ENCODE measurements around the gene IQSEC3. TPM values are rescaled to one million over a fixed set of nuclear protein-coding genes. Genes with fewer than 3 reads are reported as not detected.

The IQSEC3 gene
- total RNA-seq, 4 donors from 2014 or later: 0.65 to 10.5 (median 0.76) TPM

DNA sequence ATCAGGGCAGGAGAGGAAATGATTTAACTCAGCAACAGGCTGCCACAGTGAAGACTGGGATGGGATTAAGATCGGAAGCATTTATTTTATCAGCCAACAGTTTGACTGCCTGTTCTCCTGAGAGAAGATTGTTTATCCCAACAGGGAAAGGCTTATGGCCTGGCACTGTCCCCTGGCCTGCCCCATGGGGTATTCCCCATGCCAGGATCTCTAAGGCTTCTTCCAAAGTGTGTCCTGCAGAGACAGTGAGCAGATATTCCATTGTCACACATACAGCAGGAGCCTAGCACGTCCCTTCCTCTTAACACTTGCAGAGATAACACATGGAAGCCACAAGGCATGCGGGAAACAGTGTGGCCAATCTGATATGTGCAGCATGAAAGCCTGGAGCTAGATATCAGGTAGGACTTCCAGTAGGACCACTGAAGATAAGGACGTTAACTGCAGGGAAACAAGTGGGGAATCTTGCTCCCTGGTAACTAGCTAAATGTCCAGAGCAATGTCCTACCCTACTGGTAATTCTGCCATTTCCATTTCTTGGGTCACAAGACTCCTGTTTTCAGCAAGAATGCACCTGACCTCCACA, 48.2 kb downstream of the IQSEC3 start:
- TF ChIP-seq, protein P1, sequence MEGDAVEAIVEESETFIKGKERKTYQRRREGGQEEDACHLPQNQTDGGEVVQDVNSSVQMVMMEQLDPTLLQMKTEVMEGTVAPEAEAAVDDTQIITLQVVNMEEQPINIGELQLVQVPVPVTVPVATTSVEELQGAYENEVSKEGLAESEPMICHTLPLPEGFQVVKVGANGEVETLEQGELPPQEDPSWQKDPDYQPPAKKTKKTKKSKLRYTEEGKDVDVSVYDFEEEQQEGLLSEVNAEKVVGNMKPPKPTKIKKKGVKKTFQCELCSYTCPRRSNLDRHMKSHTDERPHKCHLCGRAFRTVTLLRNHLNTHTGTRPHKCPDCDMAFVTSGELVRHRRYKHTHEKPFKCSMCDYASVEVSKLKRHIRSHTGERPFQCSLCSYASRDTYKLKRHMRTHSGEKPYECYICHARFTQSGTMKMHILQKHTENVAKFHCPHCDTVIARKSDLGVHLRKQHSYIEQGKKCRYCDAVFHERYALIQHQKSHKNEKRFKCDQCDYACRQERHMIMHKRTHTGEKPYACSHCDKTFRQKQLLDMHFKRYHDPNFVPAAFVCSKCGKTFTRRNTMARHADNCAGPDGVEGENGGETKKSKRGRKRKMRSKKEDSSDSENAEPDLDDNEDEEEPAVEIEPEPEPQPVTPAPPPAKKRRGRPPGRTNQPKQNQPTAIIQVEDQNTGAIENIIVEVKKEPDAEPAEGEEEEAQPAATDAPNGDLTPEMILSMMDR (IDR thresholded peaks at IDR 0.05; ENCODE audit: low read depth): no peak

DNA sequence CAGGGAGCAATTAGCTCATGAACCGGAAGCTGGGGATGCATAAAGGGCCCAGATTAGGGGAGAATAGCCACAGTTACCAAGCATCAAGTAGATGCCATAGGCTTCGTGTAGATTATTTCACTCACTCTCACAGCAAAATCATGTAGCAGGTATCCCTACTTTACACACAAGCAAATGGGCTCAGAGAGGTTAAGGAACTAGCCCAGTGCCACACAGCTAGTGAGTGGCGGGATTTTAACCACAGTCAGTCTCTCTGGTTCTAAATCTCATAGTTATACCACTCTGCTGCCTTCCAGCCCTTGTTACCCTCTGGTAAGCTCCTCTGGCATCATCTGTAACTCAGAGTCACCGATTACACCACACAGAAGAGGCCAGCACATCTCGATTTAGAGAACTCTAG, 49.0 kb downstream of the IQSEC3 start:
- TF ChIP-seq, protein P1 (IDR thresholded peaks at IDR 0.05; ENCODE audit: low read depth): no peak

DNA sequence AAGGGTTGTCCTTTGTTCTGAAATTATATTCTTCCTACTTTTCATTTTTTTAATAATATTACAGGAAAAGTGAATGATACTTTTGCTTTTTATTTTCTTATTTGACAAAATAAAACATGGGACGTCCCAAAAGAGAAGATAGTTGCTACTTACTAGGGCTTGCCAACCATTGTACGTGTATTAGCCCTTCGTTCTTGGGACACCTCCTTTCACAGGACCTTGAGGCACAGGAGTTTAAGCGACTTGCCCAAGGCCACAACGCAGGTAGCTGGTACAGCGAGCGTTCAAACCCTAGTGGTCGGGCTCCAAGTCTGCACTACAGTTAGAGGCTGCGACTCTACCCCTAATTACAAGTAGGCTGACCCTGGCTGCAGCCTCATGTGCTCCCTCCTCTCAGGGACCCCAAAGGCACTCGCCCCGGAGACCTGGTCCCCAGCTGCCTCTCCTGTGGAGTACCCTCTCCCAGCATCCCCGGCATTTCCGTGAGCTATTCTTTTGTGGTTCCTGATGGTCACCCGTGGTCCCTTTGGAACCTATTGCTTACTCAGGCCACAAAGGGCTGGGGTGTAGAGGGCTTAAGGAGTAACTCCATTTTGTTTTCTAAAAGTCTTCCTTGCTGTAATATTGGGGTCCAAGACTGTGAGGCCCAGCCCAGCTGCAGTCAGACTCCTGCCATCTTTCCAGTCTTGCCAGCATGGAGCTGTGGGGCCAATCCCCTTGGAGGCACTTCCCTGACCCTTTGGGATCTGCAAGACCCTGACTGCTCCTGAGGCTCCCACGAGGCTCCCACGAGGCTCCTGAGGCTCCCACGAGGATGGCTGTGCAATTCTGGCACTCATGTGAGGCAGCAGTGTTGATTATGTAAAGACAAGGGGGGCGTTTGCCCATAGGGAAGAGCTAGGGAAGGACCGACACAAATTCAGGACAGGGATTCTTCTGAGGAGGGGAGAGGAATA, 49.7 kb downstream of the IQSEC3 start:
- TF ChIP-seq, protein P1 (IDR thresholded peaks at IDR 0.05; ENCODE audit: low read depth): no peak

DNA sequence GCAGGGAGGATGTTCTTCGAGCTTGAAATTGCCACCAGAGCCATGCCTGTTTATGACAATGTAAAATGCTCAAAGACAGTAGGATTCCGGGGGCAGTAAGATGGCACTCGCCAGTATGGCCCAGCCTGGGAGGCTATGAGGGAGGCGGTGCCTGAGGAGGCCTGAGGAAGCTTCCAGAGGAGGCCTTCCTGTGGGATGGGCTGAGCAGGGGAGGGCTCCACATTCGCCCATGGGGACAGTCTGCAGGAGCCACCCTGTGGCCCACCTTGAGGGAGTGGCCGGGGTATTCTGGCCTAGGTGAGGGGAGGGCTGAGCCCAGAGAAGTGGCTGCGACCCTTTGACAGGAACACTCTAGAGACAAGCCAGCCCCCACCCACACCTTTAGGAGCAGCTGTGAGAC, 50.7 kb downstream of the IQSEC3 start:
- TF ChIP-seq, protein P1 (IDR thresholded peaks at IDR 0.05; ENCODE audit: low read depth): no peak

DNA sequence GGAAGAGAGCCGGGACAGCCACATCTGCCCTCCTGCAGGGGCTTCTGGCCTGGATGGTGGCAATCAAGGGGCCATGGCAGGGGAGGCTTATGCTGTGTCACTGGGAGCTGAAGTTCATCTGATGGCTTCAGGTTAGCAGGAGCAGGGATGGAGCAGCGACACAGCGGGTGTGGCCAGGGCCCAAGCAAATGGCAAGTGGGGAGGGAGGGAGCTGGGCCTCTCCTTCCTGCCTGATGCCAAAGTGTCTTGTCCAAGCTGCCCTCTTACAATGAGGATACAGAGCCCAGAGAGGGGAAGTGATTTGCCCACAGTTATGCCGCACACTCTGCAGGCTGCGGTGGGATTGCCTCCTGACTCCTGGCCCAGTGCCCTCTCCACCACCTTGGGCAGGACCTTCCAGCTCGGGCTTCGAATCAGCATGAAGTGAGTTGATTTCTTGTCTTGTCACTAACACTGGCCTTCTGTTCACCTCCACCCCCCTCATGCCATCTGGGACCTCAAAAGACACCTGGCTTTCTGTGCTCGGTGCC, 51.3 kb downstream of the IQSEC3 start:
- TF ChIP-seq, protein P1 (IDR thresholded peaks at IDR 0.05; ENCODE audit: low read depth): no peak

DNA sequence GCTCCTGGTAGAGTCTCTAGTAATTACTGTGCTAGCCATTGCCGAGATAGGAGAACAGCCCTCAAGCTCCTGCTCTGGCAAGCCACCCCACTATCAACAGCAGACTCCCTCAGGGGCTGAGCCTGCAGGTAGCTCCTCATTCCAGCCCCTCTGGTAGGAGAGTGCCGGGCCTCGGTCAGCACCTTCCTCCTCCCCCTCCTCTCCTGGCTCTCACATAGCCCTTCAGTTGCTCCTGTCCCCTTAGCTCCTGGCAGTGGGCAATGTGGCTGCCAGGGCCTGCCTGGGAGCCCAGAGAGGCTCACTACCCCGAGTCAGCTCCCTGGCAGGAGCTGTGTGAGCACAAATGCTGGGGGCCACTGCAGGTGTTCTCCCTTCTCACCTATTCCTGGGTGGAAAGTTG, 52.0 kb downstream of the IQSEC3 start:
- TF ChIP-seq, protein P1 (IDR thresholded peaks at IDR 0.05; ENCODE audit: low read depth): no peak

DNA sequence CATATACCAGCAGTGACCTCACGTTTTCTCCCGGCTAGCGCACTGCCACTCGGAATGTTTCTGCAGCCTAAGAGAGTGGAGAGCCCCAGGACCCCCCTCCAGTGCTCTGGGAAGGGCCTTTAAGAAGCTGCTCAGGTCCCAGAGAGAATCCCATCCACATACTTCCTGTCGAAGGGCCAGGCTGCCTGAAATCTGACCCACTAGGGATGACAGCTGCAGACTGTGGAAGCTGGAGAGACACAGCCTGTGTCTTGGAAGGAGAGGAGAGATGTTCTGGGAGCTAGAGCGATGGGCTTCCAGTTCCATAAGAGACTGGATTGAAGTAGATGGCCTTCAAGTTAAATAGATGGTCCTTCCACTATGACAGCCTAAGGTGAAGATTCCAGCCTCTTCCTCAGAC, 54.4 kb downstream of the IQSEC3 start:
- TF ChIP-seq, protein P1 (IDR thresholded peaks at IDR 0.05; ENCODE audit: low read depth): no peak

Measured in subcutaneous adipose tissue (tissue), 4 donors.